ENCODE results near the gene CDC23. TPM values are rescaled to one million over a fixed set of nuclear protein-coding genes. Genes with fewer than 3 reads are reported as not detected.

The CDC23 gene
- total RNA-seq, 1 experiment from 2014 or later, result 41.3 TPM

GRCh38 chr5:138159666-138160065 lies 53.5 kb downstream of the CDC23 start:
- no CpG with 5 or more reads among the region's 5 CpGs for WGBS (ENCODE audit: extremely low coverage, insufficient read length, low lambda C conversion rate)
- Histone ChIP-seq H3K23me2 (ENCODE audit: insufficient read length, low read depth, low read length, poor library complexity, severe bottlenecking) (no peaks in the 10 kb centered on the region), H4K20me1 (ENCODE audit: control insufficient read depth, insufficient read depth, insufficient read length) (no peaks in the 10 kb centered on the region), H3K14ac (ENCODE audit: insufficient read depth, low read length) (no peak overlapping the region), H3T11ph (ENCODE audit: low read length) (no peak overlapping the region), H3K9ac (ENCODE audit: extremely low read depth, insufficient read length, low read length) (no peak overlapping the region), H3K4ac (ENCODE audit: low read depth, low read length) (no peak overlapping the region), H3K4me1 (ENCODE audit: insufficient read depth, low read length) (no peaks in the 10 kb centered on the region), H2BK20ac (ENCODE audit: low read depth, low read length, poor library complexity, severe bottlenecking) (no peak overlapping the region), H3K27ac (ENCODE audit: insufficient read length, low read depth, low read length) (no peak overlapping the region), H3K56ac (ENCODE audit: insufficient read length, low read depth, low read length) (no peak overlapping the region), H4K91ac (ENCODE audit: insufficient read length, low read depth, low read length) (no peak overlapping the region), H4K8ac (replicated peaks; ENCODE audit: insufficient read length, low read depth, low read length) (no peak overlapping the region), H2BK15ac (ENCODE audit: low read depth, low read length) (no peak overlapping the region), H3K79me2 (ENCODE audit: insufficient read depth, low read length) (no peaks in the 10 kb centered on the region), H3K4me2 (ENCODE audit: insufficient read depth, insufficient read length, low read length) (no peak overlapping the region), H2BK120ac (ENCODE audit: low read depth, low read length, poor library complexity, severe bottlenecking) (no peak overlapping the region), H3K18ac (ENCODE audit: insufficient read length, low read depth, low read length) (no peak overlapping the region), H3K23ac (ENCODE audit: insufficient read length, low read depth, low read length) (no peak overlapping the region), H2BK12ac (ENCODE audit: insufficient read length, low read depth, low read length) (no peak overlapping the region), H3K9me3 (ENCODE audit: control insufficient read depth, low read depth, low read length) (no peaks in the 10 kb centered on the region), H2AK5ac (ENCODE audit: insufficient read length, low read length) (no peak overlapping the region), H4K5ac (ENCODE audit: insufficient read length, low read depth, low read length) (no peak overlapping the region), H2AFZ (ENCODE audit: low read length) (no peak overlapping the region), H2BK5ac (ENCODE audit: insufficient read length, low read length) (no peak overlapping the region), H3K79me1 (ENCODE audit: insufficient read depth, low read depth, low read length, poor library complexity, severe bottlenecking) (no peaks in the 10 kb centered on the region), H3K27me3 (ENCODE audit: insufficient read depth, low read length) (no peaks in the 10 kb centered on the region)
- no peak for TF ChIP-seq CTCF (conservative IDR thresholded peaks at IDR 0.05)
- Mint-ChIP-seq H3K27me3 (ENCODE audit: low read depth) (no peaks in the 10 kb centered on the region), H3K27ac (peak overlapping the region in 1 of 3 experiments; percentile 6; a peak in 1 of 7 replicates), H3K36me3 (ENCODE audit: insufficient read depth in 1 of 3, low read depth in 3 of 3) (peaks cover 54 to 85% (median 84%) of the 10 kb centered on the region in 3 experiments; a peak in 6 of 7 replicates), H3K4me1 (no peaks in the 10 kb centered on the region), H3K4me3 (no peak overlapping the region), H3K9me3 (no peaks in the 10 kb centered on the region)
- no peak for DNase-seq

Data from H9 (cell line).